ENCODE results near the gene TRIM15. TPM values are rescaled to one million over a fixed set of nuclear protein-coding genes. Genes with fewer than 3 reads are reported as not detected.

The TRIM15 gene
- total RNA-seq, 1 experiment from 2014 or later = 0.20 TPM

GRCh38 chr6:30135147-30135546 is 28.2 kb upstream of the TRIM15 start:
- DNase-seq = no peak
- peaks cover 7% of the 10 kb centered on the region; the same call in 1 of the 2 replicates for H3K27me3 ChIP-seq (ENCODE audit: insufficient read depth, low read length)
- no peak overlapping the region for H2BK20ac ChIP-seq (ENCODE audit: low read depth, low read length, poor library complexity, severe bottlenecking)
- H2AFZ ChIP-seq (ENCODE audit: low read length) = no peak overlapping the region
- no peak for TF ChIP-seq CTCF (conservative IDR thresholded peaks at IDR 0.05)
- H3K18ac ChIP-seq (ENCODE audit: insufficient read length, low read depth, low read length) = no peak overlapping the region
- no peak overlapping the region for H3K4me3 Mint-ChIP-seq
- no peak overlapping the region for H3K9ac ChIP-seq (ENCODE audit: extremely low read depth, insufficient read length, low read length)
- H2BK5ac ChIP-seq (ENCODE audit: insufficient read length, low read length) = no peak overlapping the region
- no CpG with 5 or more reads among the region's 2 CpGs for WGBS (ENCODE audit: extremely low coverage, insufficient read length, low lambda C conversion rate)
- no peaks in the 10 kb centered on the region for H4K20me1 ChIP-seq (ENCODE audit: control insufficient read depth, insufficient read depth, insufficient read length)
- no peaks in the 10 kb centered on the region for H3K79me1 ChIP-seq (ENCODE audit: insufficient read depth, low read depth, low read length, poor library complexity, severe bottlenecking)
- no peak overlapping the region for H2BK12ac ChIP-seq (ENCODE audit: insufficient read length, low read depth, low read length)
- H4K91ac ChIP-seq (ENCODE audit: insufficient read length, low read depth, low read length) = no peak overlapping the region
- peaks cover 4 to 5% of the 10 kb centered on the region in 2 experiments for H3K4me1 Mint-ChIP-seq
- H2BK120ac ChIP-seq (ENCODE audit: low read depth, low read length, poor library complexity, severe bottlenecking) = no peak overlapping the region
- no peak overlapping the region for H3K14ac ChIP-seq (ENCODE audit: insufficient read depth, low read length)
- no peaks in the 10 kb centered on the region for H3K36me3 Mint-ChIP-seq (ENCODE audit: insufficient read depth in 1 of 3, low read depth in 3 of 3)
- no peak overlapping the region for H3K4me2 ChIP-seq (ENCODE audit: insufficient read depth, insufficient read length, low read length)
- no peak overlapping the region for H3T11ph ChIP-seq (ENCODE audit: low read length)
- no peak overlapping the region for H3K56ac ChIP-seq (ENCODE audit: insufficient read length, low read depth, low read length)
- no peaks in the 10 kb centered on the region for H3K23me2 ChIP-seq (ENCODE audit: insufficient read length, low read depth, low read length, poor library complexity, severe bottlenecking)
- H3K9me3 ChIP-seq (ENCODE audit: control insufficient read depth, low read depth, low read length) = no peaks in the 10 kb centered on the region
- H3K27me3 Mint-ChIP-seq (ENCODE audit: low read depth) = peaks cover 57% of the 10 kb centered on the region
- no peak overlapping the region for H2BK15ac ChIP-seq (ENCODE audit: low read depth, low read length)
- no peaks in the 10 kb centered on the region for H3K79me2 ChIP-seq (ENCODE audit: insufficient read depth, low read length)
- H3K27ac ChIP-seq (ENCODE audit: insufficient read length, low read depth, low read length) = no peak overlapping the region
- H3K4ac ChIP-seq (ENCODE audit: low read depth, low read length) = no peak overlapping the region
- H4K8ac ChIP-seq (replicated peaks; ENCODE audit: insufficient read length, low read depth, low read length) = no peak overlapping the region
- no peak overlapping the region for H3K23ac ChIP-seq (ENCODE audit: insufficient read length, low read depth, low read length)
- H3K4me1 ChIP-seq (ENCODE audit: insufficient read depth, low read length) = no peaks in the 10 kb centered on the region
- H3K27ac Mint-ChIP-seq = no peak overlapping the region
- no peak overlapping the region for H4K5ac ChIP-seq (ENCODE audit: insufficient read length, low read depth, low read length)
- no peaks in the 10 kb centered on the region for H3K9me3 Mint-ChIP-seq
- H2AK5ac ChIP-seq (ENCODE audit: insufficient read length, low read length) = no peak overlapping the region

Measured in H9 (cell line).